ENCODE results near the gene TMEM184B. TPM values are rescaled to one million over a fixed set of nuclear protein-coding genes. Genes with fewer than 3 reads are reported as not detected.

The TMEM184B gene
- total and polyA plus RNA-seq, 10 of the 15 experiments (the other 5 are each of a cell fraction or from before 2014, with no cell fraction given), result 0.56 to 22.4 (median 7.9) TPM

- TF ChIP-seq BHLHE40 (IDR thresholded peaks at IDR 0.05; ENCODE audit: borderline replicate concordance in 1 of 2, low read depth in 2 of 2, low read length in 1 of 2) (peak in 1 of 2 experiments; percentile 76; a peak in 2 of 4 replicates), RELB (IDR thresholded peaks at IDR 0.05; ENCODE audit: low read depth) (peak; percentile 74), EZH2 (IDR thresholded peaks at IDR 0.05; ENCODE audit: borderline replicate concordance, control insufficient read depth, low read depth, low read length) (no peak), TBL1XR1 (IDR thresholded peaks at IDR 0.05; ENCODE audit: low read depth, low read length) (no peak), POLR2A (IDR thresholded peaks at IDR 0.05; ENCODE audit: low read depth, low read length) (no peak), SMARCA5 (IDR thresholded peaks at IDR 0.05) (0 out of 2 replicates have a peak, but pooled peaks have one; percentile 41), NFXL1 (IDR thresholded peaks at IDR 0.05; ENCODE audit: borderline replicate concordance) (no peak), MYB (IDR thresholded peaks at IDR 0.05; ENCODE audit: borderline replicate concordance, low read depth, low read length) (no peak), BCLAF1 (IDR thresholded peaks at IDR 0.05) (no peak), NBN (IDR thresholded peaks at IDR 0.05) (no peak; the same call in none of the 2 replicates), SUPT20H (IDR thresholded peaks at IDR 0.05; ENCODE audit: borderline replicate concordance, control insufficient read depth, low read depth, low read length) (no peak), TCF12 (IDR thresholded peaks at IDR 0.05; ENCODE audit: low read depth, low read length) (peak; percentile 97), RFX5 (IDR thresholded peaks at IDR 0.05; ENCODE audit: low read depth, low read length) (no peak), CEBPZ (IDR thresholded peaks at IDR 0.05; ENCODE audit: low read depth, low read length) (no peak), ZNF217 (IDR thresholded peaks at IDR 0.05) (no peak), SRF (IDR thresholded peaks at IDR 0.05; ENCODE audit: low read depth in 2 of 2, low read length in 2 of 2) (no peak), ZNF274 (IDR thresholded peaks at IDR 0.05; ENCODE audit: insufficient read depth, insufficient read length) (no peak), POU2F2 (IDR thresholded peaks at IDR 0.05; ENCODE audit: borderline replicate concordance, low read depth, low read length) (no peak), CREM (IDR thresholded peaks at IDR 0.05; ENCODE audit: low read depth) (peak; percentile 76; the same call in 1 of the 2 replicates), ZZZ3 (IDR thresholded peaks at IDR 0.05; ENCODE audit: control insufficient read depth, insufficient read length, low read depth) (no peak), POLR2AphosphoS2 (IDR thresholded peaks at IDR 0.05; ENCODE audit: low read depth, low read length) (no peak), PAX8 (IDR thresholded peaks at IDR 0.05) (no peak), CBX3 (IDR thresholded peaks at IDR 0.05; ENCODE audit: borderline replicate concordance, low read depth) (no peak)
- TF ChIP-seq, protein P1, sequence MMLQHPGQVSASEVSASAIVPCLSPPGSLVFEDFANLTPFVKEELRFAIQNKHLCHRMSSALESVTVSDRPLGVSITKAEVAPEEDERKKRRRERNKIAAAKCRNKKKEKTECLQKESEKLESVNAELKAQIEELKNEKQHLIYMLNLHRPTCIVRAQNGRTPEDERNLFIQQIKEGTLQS (IDR thresholded peaks at IDR 0.05; ENCODE audit: borderline replicate concordance, extremely low read depth, low read depth, low read length), result no peak
Observed at GRCh38 chr22:38176170-38176741, 96.6 kb downstream of the TMEM184B start (continued).

All from GM12878 (cell line).